ENCODE data around the gene PPP4R3B.

PPP4R3B gene

GRCh38 chr2:55524884-55525437 lies 92.5 kb downstream of the PPP4R3B start:
- H3K27ac ChIP-seq = no peak overlapping the region
- H3K4me3 ChIP-seq = no peak overlapping the region

GRCh38 chr2:55519938-55520885 lies 97.2 kb downstream of the PPP4R3B start:
- Histone ChIP-seq H3K27ac (peak overlapping the region in 20 of 21 experiments; percentile 41 to 92 (median 82)), H3K4me3 (peak overlapping the region; percentile 66 to 96 (median 78))

GRCh38 chr2:55518841-55519165 lies 98.6 kb downstream of the PPP4R3B start:
- H3K4me3 ChIP-seq = peak overlapping the region; percentile 66 to 96 (median 78)
- H3K27ac ChIP-seq = peak overlapping the region; percentile 45 to 92 (median 80)

GRCh38 chr2:55511508-55512124 lies 105.8 kb downstream of the PPP4R3B start:
- Histone ChIP-seq H3K4me3 (no peak overlapping the region), H3K27ac (no peak overlapping the region)

GRCh38 chr2:55502590-55503141 lies 114.8 kb downstream of the PPP4R3B start:
- no peak overlapping the region for H3K4me3 ChIP-seq

GRCh38 chr2:55500025-55500424 lies 117.4 kb downstream of the PPP4R3B start:
- H3K27ac ChIP-seq = no peak overlapping the region

More at GRCh38 chr2:55502590-55503141, 114.8 kb downstream of the PPP4R3B start:
- H3K27ac ChIP-seq = no peak overlapping the region

GRCh38 chr2:55498582-55498981 lies 118.8 kb downstream of the PPP4R3B start:
- no peak overlapping the region for H3K27ac ChIP-seq
- H3K4me3 ChIP-seq = no peak overlapping the region

More at GRCh38 chr2:55500025-55500424, 117.4 kb downstream of the PPP4R3B start:
- H3K4me3 ChIP-seq = no peak overlapping the region
